ENCODE data around the gene WBP2. TPM values are rescaled to one million over a fixed set of nuclear protein-coding genes. Genes with fewer than 3 reads are reported as not detected.

The WBP2 gene
- polyA plus RNA-seq, 1 donor (not counting 4 experiments of a cell fraction or from before 2014, with no cell fraction given) = 23.3 TPM

GRCh38 chr17:75898791-75899190 lies 43.7 kb upstream of the WBP2 start:
- TF ChIP-seq, protein P1, sequence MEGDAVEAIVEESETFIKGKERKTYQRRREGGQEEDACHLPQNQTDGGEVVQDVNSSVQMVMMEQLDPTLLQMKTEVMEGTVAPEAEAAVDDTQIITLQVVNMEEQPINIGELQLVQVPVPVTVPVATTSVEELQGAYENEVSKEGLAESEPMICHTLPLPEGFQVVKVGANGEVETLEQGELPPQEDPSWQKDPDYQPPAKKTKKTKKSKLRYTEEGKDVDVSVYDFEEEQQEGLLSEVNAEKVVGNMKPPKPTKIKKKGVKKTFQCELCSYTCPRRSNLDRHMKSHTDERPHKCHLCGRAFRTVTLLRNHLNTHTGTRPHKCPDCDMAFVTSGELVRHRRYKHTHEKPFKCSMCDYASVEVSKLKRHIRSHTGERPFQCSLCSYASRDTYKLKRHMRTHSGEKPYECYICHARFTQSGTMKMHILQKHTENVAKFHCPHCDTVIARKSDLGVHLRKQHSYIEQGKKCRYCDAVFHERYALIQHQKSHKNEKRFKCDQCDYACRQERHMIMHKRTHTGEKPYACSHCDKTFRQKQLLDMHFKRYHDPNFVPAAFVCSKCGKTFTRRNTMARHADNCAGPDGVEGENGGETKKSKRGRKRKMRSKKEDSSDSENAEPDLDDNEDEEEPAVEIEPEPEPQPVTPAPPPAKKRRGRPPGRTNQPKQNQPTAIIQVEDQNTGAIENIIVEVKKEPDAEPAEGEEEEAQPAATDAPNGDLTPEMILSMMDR (optimal IDR thresholded peaks at IDR 0.05 in 1 of 3, IDR thresholded peaks at IDR 0.05 in 1 of 3, conservative IDR thresholded peaks at IDR 0.05 in 1 of 3; ENCODE audit: extremely low read depth in 1 of 3, insufficient read depth in 2 of 3, low read length in 3 of 3) = no peak
- TF ChIP-seq EZH2 (IDR thresholded peaks at IDR 0.05; ENCODE audit: low read length) = no peak
- dilution Hi-C loops (cut with MboI; ENCODE audit: extremely low pct_ligation_motif_present, low sequenced_read_pairs) = no loop called here
- H3K9me3 ChIP-seq (ENCODE audit: control insufficient read depth, low read depth, low read length) = no peaks in the 10 kb centered on the region
- DNase-seq (ENCODE audit: low read depth, low spot score) (no peak), FAIRE-seq (no peak)
- no peaks in the 10 kb centered on the region for H3K27me3 ChIP-seq (ENCODE audit: control insufficient read depth, extremely low read depth, insufficient read depth, low read length)
- no peak overlapping the region for H3K27ac ChIP-seq (ENCODE audit: control insufficient read depth, insufficient read depth, low read length)
- H3K9me1 ChIP-seq (ENCODE audit: control insufficient read depth, extremely low read depth, insufficient read depth, low read length) = no peaks in the 10 kb centered on the region
- H3K4me1 ChIP-seq (ENCODE audit: control insufficient read depth, extremely low read depth, insufficient read depth, low read length) = peaks cover 9% of the 10 kb centered on the region
- no peak overlapping the region for H3K4me3 ChIP-seq (ENCODE audit: control insufficient read depth in 2 of 3, extremely low read depth in 1 of 3, insufficient read depth in 2 of 3, low read depth in 1 of 3, low read length in 3 of 3)
- no peak overlapping the region for H3K4me2 ChIP-seq (ENCODE audit: control insufficient read depth, extremely low read depth, insufficient read depth, low read depth, low read length)
- H3K36me3 ChIP-seq (ENCODE audit: control insufficient read depth in 2 of 2, extremely low read depth in 1 of 2, insufficient read depth in 2 of 2, low read length in 2 of 2) = peaks cover 18 to 28% of the 10 kb centered on the region in 2 experiments
- H3K9ac ChIP-seq (ENCODE audit: control insufficient read depth, extremely low read depth, insufficient read depth, low read length) = no peak overlapping the region
- H3K79me2 ChIP-seq (ENCODE audit: control insufficient read depth, insufficient read depth, low read length) = peaks cover 6% of the 10 kb centered on the region
- no peaks in the 10 kb centered on the region for H4K20me1 ChIP-seq (ENCODE audit: control insufficient read depth, extremely low read depth, insufficient read depth, low read length)
- no peak overlapping the region for H2AFZ ChIP-seq (ENCODE audit: control insufficient read depth, low read length)

- no peak overlapping the region for H3K4me2 ChIP-seq (ENCODE audit: control insufficient read depth, extremely low read depth, insufficient read depth, low read depth, low read length)
- no peaks in the 10 kb centered on the region for H4K20me1 ChIP-seq (ENCODE audit: control insufficient read depth, extremely low read depth, insufficient read depth, low read length)
- no peaks in the 10 kb centered on the region for H3K9me3 ChIP-seq (ENCODE audit: control insufficient read depth, low read depth, low read length)
- TF ChIP-seq EZH2 (IDR thresholded peaks at IDR 0.05; ENCODE audit: low read length) = no peak
- TF ChIP-seq, protein P1 (optimal IDR thresholded peaks at IDR 0.05 in 1 of 3, IDR thresholded peaks at IDR 0.05 in 1 of 3, conservative IDR thresholded peaks at IDR 0.05 in 1 of 3; ENCODE audit: extremely low read depth in 1 of 3, insufficient read depth in 2 of 3, low read length in 3 of 3) = no peak
- H3K4me3 ChIP-seq (ENCODE audit: control insufficient read depth in 2 of 3, extremely low read depth in 1 of 3, insufficient read depth in 2 of 3, low read depth in 1 of 3, low read length in 3 of 3) = no peak overlapping the region
- no peak for FAIRE-seq
- dilution Hi-C loops (cut with MboI; ENCODE audit: extremely low pct_ligation_motif_present, low sequenced_read_pairs) = no loop called here
- no peak overlapping the region for H3K9ac ChIP-seq (ENCODE audit: control insufficient read depth, extremely low read depth, insufficient read depth, low read length)
- no peak overlapping the region for H3K27ac ChIP-seq (ENCODE audit: control insufficient read depth, insufficient read depth, low read length)
- H2AFZ ChIP-seq (ENCODE audit: control insufficient read depth, low read length) = no peak overlapping the region
- no peaks in the 10 kb centered on the region for H3K9me1 ChIP-seq (ENCODE audit: control insufficient read depth, extremely low read depth, insufficient read depth, low read length)
- no peaks in the 10 kb centered on the region for H3K27me3 ChIP-seq (ENCODE audit: control insufficient read depth, extremely low read depth, insufficient read depth, low read length)
- no peak for DNase-seq (ENCODE audit: low read depth, low spot score)
- peaks cover 9% of the 10 kb centered on the region for H3K4me1 ChIP-seq (ENCODE audit: control insufficient read depth, extremely low read depth, insufficient read depth, low read length)
- peaks cover 4% of the 10 kb centered on the region for H3K79me2 ChIP-seq (ENCODE audit: control insufficient read depth, insufficient read depth, low read length)
- peaks cover 18 to 28% of the 10 kb centered on the region in 2 experiments for H3K36me3 ChIP-seq (ENCODE audit: control insufficient read depth in 2 of 2, extremely low read depth in 1 of 2, insufficient read depth in 2 of 2, low read length in 2 of 2)
Measured at GRCh38 chr17:75898065-75898464, 42.9 kb upstream of the WBP2 start.

Data from keratinocyte (primary cell).